ENCODE results near the gene RRAGD. TPM values are rescaled to one million over a fixed set of nuclear protein-coding genes. Genes with fewer than 3 reads are reported as not detected.

RRAGD gene
- total and polyA plus RNA-seq, 5 experiments from 2014 or later, result 1.1 to 3.9 (median 2.8) TPM

DNA sequence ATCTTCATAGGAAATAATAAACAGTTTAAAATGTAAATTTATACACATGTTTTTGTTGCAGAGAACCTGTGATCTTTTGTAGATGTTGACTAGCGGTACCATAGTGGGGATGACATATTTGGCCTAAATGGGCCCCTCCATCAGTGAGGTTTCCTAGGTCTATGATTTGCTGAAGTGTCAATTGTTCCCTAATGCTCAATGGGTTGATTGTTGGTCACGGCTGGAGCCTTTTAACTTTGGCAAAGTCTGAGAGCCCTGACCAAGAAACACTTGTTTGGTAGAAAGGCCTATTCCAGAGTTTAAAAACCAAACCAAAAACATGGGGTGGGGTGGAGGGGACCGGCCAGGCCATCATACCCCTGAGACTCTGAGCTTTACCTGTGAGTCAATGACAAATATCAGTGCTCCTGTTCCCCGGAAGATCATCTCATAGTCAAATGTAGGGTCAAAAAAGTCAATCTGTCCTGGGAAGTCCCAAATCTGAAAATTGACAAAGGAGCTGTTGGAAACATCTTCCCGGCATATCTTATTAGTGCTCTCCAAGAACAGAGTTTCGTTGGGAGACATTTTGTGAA lies 25.1 kb downstream of the RRAGD start:
- no peak for DNase-seq
- Mint-ChIP-seq H3K4me3 (no peak overlapping the region), H3K4me1 (peaks cover 0 to 6% (median 0%) of the 10 kb centered on the region in 4 donors), H3K27me3 (peaks cover 0 to 9% (median 0%) of the 10 kb centered on the region in 5 donors), H3K27ac (no peak overlapping the region), H3K36me3 (peaks cover 0 to 7% (median 0%) of the 10 kb centered on the region in 3 donors), H3K9me3 (no peaks in the 10 kb centered on the region)
- POLR2A ChIA-PET, result no interaction called here
- ATAC-seq, result no peak

DNA sequence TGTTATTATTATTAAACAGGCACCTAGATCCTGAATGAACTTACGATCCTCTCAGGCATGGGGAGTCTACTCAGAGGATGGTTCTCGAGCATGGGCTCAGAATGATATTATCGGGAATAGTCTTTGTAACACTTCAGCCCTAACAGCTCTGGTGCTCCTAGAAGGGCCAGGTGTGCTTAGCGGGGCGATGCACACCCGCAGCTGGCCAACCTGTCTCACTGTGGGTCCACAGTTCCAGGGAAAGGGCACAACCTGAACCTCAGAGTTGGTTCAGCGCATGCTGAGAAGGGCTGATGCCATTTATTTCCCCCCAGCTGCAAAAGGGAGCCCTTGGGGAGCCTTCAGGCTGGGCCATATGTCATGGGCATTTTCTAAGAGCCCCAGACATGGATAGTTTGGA lies 26.2 kb downstream of the RRAGD start:
- H3K27ac Mint-ChIP-seq, result no peak overlapping the region
- H3K27me3 Mint-ChIP-seq, result peaks cover 0 to 13% (median 0%) of the 10 kb centered on the region in 5 donors
- DNase-seq (no peak), ATAC-seq (no peak)
- H3K4me3 Mint-ChIP-seq, result no peak overlapping the region
- peaks cover 0 to 5% (median 0%) of the 10 kb centered on the region in 3 donors for H3K36me3 Mint-ChIP-seq
- no peaks in the 10 kb centered on the region for H3K9me3 Mint-ChIP-seq
- peaks cover 0 to 6% (median 0%) of the 10 kb centered on the region in 4 donors for H3K4me1 Mint-ChIP-seq
- POLR2A ChIA-PET, result no interaction called here

DNA sequence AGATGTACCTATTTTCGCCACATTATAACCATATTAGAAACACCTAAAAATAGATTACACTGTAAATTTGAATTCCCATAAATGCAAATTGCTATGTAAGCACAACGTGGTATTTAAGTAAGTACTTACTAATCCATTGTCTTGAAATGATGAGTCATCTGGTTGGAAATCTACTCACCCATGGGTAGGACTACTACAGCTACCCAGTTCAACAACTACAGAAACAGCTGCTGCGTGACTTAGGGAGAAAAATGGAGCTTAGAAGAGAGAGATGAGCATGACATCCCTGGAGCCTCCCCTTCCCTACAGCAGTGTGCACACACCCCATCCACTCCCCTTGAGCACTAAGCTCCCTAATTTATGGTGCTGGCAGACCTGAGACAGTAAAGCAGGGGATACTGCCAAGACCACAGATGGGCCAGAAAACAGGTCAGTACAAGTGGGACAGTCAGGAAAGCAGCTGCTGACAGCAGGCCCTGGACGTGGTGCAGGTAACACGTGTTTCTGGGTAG lies 26.9 kb downstream of the RRAGD start:
- ATAC-seq (no peak), DNase-seq (no peak)
- no peaks in the 10 kb centered on the region for H3K9me3 Mint-ChIP-seq
- peaks cover 0 to 4% (median 0%) of the 10 kb centered on the region in 3 donors for H3K36me3 Mint-ChIP-seq
- H3K4me1 Mint-ChIP-seq, result peaks cover 0 to 6% (median 0%) of the 10 kb centered on the region in 4 donors
- no peak overlapping the region for H3K4me3 Mint-ChIP-seq
- H3K27ac Mint-ChIP-seq, result peak overlapping the region in 1 of 10 donors; percentile 47
- peaks cover 0 to 12% (median 0%) of the 10 kb centered on the region in 5 donors for H3K27me3 Mint-ChIP-seq
- POLR2A ChIA-PET, result no interaction called here

DNA sequence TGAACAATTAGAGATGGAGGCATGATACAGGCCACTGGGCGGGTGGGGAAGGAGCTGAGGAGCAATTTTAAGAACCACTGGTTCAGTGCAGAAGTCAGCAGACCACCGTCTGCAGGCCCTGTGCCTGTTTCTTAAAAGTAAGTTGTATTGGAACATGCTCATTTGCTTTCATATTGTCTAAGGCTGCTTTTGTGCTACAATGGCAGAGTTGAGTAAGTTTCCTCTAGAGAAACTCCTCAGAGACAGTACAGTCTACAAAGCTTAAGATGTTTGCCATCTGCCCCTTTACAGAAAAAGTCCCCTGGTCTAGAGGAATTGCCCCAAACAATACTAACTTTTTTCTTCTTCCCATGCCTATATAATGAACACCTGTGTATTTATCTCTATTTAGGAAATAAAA lies 31.0 kb downstream of the RRAGD start:
- Mint-ChIP-seq H3K27me3 (peaks cover 0 to 9% (median 0%) of the 10 kb centered on the region in 5 donors), H3K4me1 (peaks cover 2 to 13% (median 3%) of the 10 kb centered on the region in 4 donors), H3K4me3 (no peak overlapping the region), H3K36me3 (peaks cover 0 to 2% (median 0%) of the 10 kb centered on the region in 3 donors), H3K9me3 (no peaks in the 10 kb centered on the region), H3K27ac (peak overlapping the region in 1 of 10 donors; percentile 7)
- no peak for ATAC-seq
- no peak for DNase-seq
- POLR2A ChIA-PET, result no interaction called here

DNA sequence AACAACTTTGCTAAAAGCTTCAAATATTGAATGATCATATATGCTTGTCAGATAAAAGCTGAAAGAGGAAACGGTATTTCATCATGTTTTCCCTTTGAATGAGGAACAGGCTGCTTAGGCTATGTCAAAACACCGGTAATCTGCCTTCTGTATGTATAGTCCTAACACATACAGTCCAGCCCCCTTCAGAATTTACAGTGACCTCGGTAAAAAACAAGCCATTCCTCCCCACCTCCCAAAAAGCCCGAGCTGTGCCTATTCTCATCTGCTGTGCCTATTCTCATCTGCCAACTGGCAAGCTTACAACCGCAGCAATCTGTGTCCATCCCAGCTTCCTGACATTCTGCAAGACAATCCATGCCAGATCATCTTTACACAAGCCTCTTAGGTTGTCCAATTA lies 32.8 kb downstream of the RRAGD start:
- Mint-ChIP-seq H3K4me3 (no peak overlapping the region), H3K27ac (no peak overlapping the region), H3K4me1 (peaks cover 2 to 24% (median 12%) of the 10 kb centered on the region in 4 donors), H3K36me3 (no peaks in the 10 kb centered on the region), H3K27me3 (peaks cover 0 to 6% (median 0%) of the 10 kb centered on the region in 5 donors), H3K9me3 (no peaks in the 10 kb centered on the region)
- ATAC-seq (no peak), DNase-seq (no peak)
- POLR2A ChIA-PET, result no interaction called here

DNA sequence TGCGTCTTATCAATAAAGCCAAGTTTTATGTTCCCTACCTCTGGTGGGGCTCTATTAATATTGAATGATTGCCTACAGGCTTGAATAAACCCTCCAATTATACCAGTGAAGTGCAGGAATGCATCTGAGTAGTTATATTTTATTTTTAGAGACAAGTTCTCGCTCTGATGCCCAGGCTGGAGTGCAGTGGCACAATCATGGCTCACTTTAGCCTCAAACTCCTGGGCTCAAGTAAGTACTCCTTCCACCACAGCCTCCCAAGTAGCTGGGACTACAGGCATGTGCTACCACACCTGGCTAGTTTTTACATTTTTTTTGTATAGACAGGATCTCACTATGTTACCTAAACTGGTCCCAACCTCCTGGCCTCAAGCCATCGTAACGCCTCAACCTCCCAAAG lies 33.4 kb downstream of the RRAGD start:
- peaks cover 0 to 6% (median 0%) of the 10 kb centered on the region in 5 donors for H3K27me3 Mint-ChIP-seq
- no peak overlapping the region for H3K4me3 Mint-ChIP-seq
- H3K27ac Mint-ChIP-seq, result no peak overlapping the region
- POLR2A ChIA-PET, result no interaction called here
- no peak for ATAC-seq
- H3K9me3 Mint-ChIP-seq, result no peaks in the 10 kb centered on the region
- no peak for DNase-seq
- peaks cover 2 to 24% (median 12%) of the 10 kb centered on the region in 4 donors for H3K4me1 Mint-ChIP-seq
- H3K36me3 Mint-ChIP-seq, result no peaks in the 10 kb centered on the region

DNA sequence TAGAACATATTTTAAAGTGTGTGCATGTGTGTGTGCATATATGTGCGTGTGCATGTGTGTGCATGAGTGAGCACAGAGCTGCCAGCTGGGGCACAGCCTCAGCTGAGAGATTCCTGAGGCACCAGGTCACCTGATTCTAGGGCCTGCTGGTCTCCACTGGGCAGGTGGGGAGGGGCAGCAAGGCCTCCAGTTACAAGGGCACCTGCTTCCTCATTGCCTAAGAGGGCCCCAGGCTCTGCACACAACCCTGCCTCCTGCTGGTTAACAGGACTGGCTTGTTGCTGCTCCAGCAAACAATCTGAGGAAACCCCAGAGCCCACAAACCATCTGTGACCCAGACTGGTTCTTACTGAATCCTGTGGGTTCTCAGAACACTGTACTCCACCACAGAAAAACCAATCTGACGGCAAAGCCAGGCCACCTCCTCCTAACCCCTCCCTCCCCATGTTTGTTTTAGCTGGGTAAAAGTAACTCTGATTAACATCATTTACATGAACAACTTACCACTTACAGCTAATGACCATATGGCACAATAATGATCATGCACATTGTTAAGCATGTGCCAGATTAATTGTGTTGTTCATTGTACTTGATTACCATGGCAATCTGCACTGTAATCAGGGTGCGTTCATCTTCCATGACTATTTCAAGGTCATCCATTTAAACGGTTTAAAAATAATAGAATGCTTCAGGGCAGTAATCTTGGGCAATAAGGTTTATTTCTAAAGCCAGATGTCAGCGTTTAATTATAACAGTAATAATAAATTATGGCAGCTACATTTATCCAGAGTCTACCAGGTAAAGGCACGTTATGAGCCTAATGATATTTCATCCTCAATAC lies 36.4 kb downstream of the RRAGD start:
- peaks cover 4 to 37% (median 18%) of the 10 kb centered on the region in 4 donors for H3K4me1 Mint-ChIP-seq
- no peaks in the 10 kb centered on the region for H3K36me3 Mint-ChIP-seq
- POLR2A ChIA-PET, result interaction anchor here (0.6 to 1.1 kb wide), 3 partner anchors 23 to 748 kb away, joined by 4 to 5 read pairs (median 4); partner anchors contain the start of genes PNRC1 and UBE2J1
- peak overlapping the region in 2 of 10 donors; percentile 6 to 23 for H3K4me3 Mint-ChIP-seq
- peak; percentile 38 to 91 (median 76) for DNase-seq
- H3K9me3 Mint-ChIP-seq, result no peaks in the 10 kb centered on the region
- ATAC-seq, result peak; percentile 92 to 95
- peak overlapping the region; percentile 2 to 89 (median 34) for H3K27ac Mint-ChIP-seq
- no peaks in the 10 kb centered on the region for H3K27me3 Mint-ChIP-seq

DNA sequence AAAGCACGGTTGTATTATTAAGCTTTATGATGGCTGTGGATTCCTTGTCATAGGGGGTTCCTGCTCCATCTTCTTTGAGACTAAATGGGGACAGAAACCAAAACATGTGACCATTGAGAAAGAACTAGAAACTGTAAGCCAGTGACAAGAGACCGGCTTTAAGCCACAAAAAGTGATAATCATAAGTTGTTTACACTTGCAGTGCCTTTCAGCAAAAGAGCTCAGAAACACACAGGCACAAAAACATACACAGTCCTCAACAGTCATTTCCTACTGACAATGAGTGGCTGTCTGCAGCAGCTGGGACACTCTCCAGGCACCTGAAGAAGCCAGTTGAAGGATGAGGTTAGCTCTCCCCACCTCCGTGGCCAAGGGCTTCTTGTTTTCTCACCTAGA lies 39.6 kb downstream of the RRAGD start:
- H3K9me3 Mint-ChIP-seq, result no peaks in the 10 kb centered on the region
- peak overlapping the region in 4 of 10 donors; percentile 28 to 55 (median 40) for H3K27ac Mint-ChIP-seq
- no peak for DNase-seq
- no peak overlapping the region for H3K4me3 Mint-ChIP-seq
- POLR2A ChIA-PET, result interaction anchor here (1.0 to 1.4 kb wide), 3 partner anchors 20 to 390 kb away, joined by 3 to 7 read pairs (median 4); partner anchors contain the start of genes PNRC1 and UBE2J1
- ATAC-seq, result no peak
- no peaks in the 10 kb centered on the region for H3K36me3 Mint-ChIP-seq
- peaks cover 4 to 41% (median 18%) of the 10 kb centered on the region in 4 donors for H3K4me1 Mint-ChIP-seq
- H3K27me3 Mint-ChIP-seq, result no peaks in the 10 kb centered on the region

DNA sequence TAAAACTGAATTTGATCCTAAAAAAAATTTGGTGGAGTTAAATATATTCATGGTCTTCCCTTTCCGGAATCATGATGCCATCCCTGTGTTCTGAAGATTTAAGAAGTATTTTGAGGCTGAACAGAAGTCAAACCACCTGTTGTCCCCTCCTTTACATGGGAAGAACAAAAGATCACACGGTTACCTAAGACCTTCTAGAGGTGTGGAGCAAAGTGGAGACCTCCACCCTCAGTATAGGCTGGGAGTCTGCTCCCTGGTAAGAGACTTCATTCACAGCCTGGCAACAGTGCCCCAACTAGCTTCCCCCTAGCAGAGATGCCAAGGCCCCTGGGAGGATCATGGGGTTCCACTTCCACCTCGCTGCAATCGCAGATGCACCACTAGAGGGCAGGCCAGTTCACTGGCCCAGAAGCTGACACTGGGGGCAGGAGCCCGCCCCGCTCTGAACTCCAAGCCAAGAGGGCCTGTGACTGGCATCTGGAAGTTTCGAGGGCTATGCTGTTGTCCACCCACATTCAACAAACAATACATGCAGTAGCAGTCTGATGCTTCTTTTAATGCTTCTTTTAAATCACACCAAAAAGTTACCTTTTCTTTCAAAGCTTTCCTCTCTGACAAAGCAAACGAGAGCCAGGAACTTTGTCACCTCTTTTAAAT lies 40.1 kb downstream of the RRAGD start:
- peak; percentile 68 to 85 for ATAC-seq
- Mint-ChIP-seq H3K27me3 (no peaks in the 10 kb centered on the region), H3K36me3 (no peaks in the 10 kb centered on the region), H3K4me1 (peaks cover 4 to 41% (median 18%) of the 10 kb centered on the region in 4 donors), H3K27ac (peak overlapping the region in 6 of 10 donors; percentile 28 to 55 (median 46)), H3K9me3 (no peaks in the 10 kb centered on the region), H3K4me3 (no peak overlapping the region)
- POLR2A ChIA-PET, result interaction anchor here (1.0 to 1.4 kb wide), 3 partner anchors 19 to 389 kb away, joined by 3 to 7 read pairs (median 4); partner anchors contain the start of genes PNRC1 and UBE2J1
- peak; percentile 59 to 86 (median 77) for DNase-seq

DNA sequence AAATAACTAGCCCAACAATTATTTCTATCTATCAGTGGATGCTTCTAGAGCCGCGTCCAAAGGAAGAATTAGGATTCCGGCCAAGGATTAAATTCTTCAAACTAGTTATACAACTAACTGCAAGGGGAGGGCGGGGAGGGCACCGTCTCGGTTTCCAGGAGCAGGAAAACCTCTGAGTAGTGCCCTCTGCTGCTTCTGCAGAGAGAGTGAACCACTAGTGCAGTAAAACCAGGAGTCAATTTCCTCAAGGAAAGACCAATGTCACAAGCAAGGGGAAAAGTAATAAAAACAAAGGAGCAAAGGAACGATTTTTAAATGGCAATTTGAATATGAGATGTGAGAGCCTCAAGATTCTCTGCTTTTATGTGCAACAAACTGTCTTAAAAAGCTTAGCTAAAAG lies 43.1 kb downstream of the RRAGD start:
- Mint-ChIP-seq H3K36me3 (no peaks in the 10 kb centered on the region), H3K9me3 (no peaks in the 10 kb centered on the region), H3K27ac (peak overlapping the region in 1 of 10 donors; percentile 25), H3K27me3 (no peaks in the 10 kb centered on the region), H3K4me1 (peaks cover 5 to 38% (median 21%) of the 10 kb centered on the region in 4 donors), H3K4me3 (no peak overlapping the region)
- ATAC-seq (no peak), DNase-seq (no peak)
- POLR2A ChIA-PET, result interaction anchor here (0.7 kb wide), 1 partner anchor 16 kb away, joined by 3 read pairs; the partner anchor contains the start of gene UBE2J1

DNA sequence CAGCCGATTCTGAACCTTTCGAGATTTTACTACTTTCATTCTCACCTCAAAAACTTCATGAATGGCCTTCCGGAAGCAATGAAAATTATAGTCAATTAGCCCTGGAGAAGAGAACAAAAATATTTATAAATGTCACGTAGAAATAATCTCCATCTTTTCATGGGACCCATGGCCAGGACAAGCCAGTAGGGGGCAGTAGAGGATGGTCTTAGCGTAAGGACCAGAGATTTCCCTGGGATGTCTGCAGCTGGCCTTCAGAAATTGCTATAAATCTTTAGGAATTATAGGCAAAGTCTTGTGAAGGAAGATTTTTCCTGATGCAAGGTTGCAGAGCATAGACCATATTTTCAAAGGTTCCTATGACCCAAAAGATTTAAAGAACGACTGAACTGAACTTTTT lies 44.0 kb downstream of the RRAGD start:
- POLR2A ChIA-PET, result interaction anchor here (0.6 kb wide), 1 partner anchor 675 kb away, joined by 5 read pairs; no protein-coding TSS in a partner anchor

DNA sequence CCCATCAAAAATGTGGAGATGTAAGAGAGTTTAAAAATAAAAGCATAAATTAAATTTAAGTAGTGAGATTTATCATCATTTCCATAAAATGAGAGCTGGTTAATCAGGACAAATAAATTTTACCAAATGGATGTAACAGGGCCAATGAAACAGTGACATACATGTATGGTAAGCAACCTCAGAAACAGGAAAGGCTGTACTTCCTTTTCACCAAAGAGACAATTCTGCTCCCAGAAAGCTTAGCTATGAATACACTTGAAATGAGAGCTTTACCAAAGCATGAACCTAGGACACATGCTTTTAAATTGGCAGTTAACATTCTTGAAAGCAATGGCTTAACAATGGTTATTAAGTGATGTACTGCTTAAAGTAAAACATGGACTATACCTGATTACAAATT lies 47.5 kb downstream of the RRAGD start:
- peak overlapping the region in 2 of 10 donors; percentile 15 to 40 for H3K27ac Mint-ChIP-seq
- POLR2A ChIA-PET, result no interaction called here
- H3K9me3 Mint-ChIP-seq, result no peaks in the 10 kb centered on the region
- H3K27me3 Mint-ChIP-seq, result no peaks in the 10 kb centered on the region
- H3K36me3 Mint-ChIP-seq, result no peaks in the 10 kb centered on the region
- H3K4me1 Mint-ChIP-seq, result peaks cover 7 to 48% (median 33%) of the 10 kb centered on the region in 4 donors
- peak overlapping the region in 1 of 10 donors; percentile 4 for H3K4me3 Mint-ChIP-seq
- ATAC-seq, result peak in 1 of 2 donors; percentile 38
- no peak for DNase-seq

More for the DNA sequence above, 44.0 kb downstream of the RRAGD start:
- H3K4me3 Mint-ChIP-seq, result no peak overlapping the region
- DNase-seq, result peak in 9 of 10 donors; percentile 29 to 73 (median 47)
- ATAC-seq, result no peak
- no peak overlapping the region for H3K27ac Mint-ChIP-seq
- no peaks in the 10 kb centered on the region for H3K36me3 Mint-ChIP-seq
- H3K9me3 Mint-ChIP-seq, result no peaks in the 10 kb centered on the region
- peaks cover 5 to 43% (median 23%) of the 10 kb centered on the region in 4 donors for H3K4me1 Mint-ChIP-seq
- no peaks in the 10 kb centered on the region for H3K27me3 Mint-ChIP-seq
